Activated gamma-delta T cell treated with Interleukin-2 at 50 U/mL for 16 hours (primary cell): Measurements from ENCODE around the gene FOXP1.

Source experiments
- DNase-seq: peaks from one replicate; pipeline ENCODE4 v3.0.0-alpha.2; 2020

Gene FOXP1

DNA sequence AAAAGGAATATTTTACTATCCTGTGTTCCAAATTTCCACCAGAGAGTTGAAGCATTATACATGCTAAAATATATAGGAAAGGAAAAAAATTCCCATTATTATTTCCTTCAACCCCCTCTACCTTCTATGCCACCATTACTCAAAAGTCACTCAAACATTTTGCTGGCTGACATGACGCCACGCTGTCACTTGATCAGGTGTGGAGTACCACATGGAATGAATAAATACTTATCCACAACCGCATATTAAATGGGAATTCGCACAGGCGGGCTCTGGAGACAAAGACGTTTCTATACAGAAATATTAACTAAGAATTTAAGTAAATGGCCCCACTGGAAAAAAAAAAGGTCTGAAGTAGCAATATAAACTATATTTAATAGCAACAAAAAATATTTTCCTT is 266.4 kb downstream of the FOXP1 start:
- DNase-seq, result no peak

DNA sequence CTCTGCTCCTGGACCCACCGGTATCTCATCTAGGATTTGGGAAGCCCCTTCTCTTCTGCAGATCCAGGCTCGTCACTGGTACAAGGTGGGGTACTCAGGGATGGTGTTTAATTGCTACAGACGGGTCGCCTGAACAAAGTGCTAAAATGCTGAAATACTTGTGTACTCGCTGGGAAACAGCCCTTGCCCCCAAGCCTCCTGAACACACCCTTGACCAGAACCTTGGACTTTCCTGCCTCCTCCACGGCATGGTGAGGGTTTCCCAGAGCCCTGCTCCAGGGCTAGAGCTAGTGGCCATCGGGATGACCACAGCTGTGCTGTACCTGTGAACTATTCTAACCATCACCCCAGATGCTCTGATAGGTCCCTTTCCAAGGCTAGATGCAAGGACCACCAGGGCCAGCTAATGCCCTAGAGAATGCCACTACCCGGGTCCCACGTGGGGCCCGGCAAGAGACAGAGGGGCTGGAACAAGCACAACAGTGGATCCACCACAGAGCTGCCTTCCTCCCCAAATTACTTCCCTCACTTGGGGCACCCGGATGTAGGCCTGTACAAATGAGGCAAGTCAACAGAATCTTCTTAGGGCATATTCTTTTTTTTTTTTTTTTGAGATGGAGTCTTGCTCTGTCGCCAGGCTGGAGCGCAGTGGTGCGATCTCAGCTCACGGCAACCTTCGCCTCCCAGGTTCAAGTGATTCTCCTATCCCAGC is 267.3 kb downstream of the FOXP1 start:
- no peak for DNase-seq

GRCh38 chr3:71315431-71315830 is 268.1 kb downstream of the FOXP1 start:
- DNase-seq, result no peak

GRCh38 chr3:71313844-71314243 is 269.7 kb downstream of the FOXP1 start:
- no peak for DNase-seq

GRCh38 chr3:71312461-71312860 is 271.1 kb downstream of the FOXP1 start:
- DNase-seq, result no peak

DNA sequence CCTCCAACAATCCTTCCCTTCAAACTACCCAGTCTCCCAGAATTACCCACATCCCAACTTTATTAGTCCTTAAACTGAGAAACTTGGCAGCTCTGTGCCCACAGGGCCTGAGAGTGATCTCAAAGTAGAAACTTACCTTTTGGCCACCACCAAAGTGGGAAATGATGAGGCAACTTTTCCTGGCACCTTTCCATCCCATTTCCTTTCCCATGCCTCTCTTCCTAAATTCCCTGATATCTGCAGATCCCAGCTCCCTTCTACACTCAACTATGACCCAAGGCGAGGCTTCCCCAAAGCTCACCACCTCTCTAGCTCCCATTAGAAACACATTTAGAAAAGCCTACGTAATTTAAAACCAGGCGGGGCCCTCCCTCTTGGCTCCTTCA is 271.9 kb downstream of the FOXP1 start:
- no peak for DNase-seq

DNA sequence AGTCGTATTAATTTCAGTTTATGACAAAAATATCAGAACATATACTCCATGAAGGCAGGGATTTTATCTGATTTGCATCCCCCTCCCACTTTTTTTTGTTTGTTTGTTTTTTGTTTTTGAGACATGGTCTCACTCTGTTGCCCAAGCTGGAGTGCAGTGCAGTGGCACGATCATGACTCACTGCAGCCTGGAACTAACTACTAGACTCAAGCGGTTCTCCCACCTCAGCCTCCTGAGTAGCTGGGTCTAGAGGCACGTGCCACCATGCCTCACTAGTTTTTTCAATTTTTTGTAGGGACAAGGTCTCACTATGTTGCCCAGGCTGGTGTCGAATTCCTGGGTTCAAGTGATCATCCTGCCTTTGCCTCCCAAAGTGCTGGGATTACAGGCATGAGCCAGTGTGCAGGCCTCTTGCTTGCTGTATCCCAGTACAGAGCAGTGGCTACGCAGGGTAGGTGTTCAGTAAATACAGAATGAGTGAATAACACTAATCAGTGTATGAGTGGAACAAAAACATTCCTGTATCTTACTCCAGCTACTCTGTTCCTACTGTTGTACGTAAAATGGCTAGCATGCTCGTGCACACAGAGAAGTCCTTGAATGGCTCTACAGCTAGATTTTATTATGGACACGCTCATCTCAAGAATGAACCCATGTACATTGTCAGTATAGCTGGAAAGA is 272.4 kb downstream of the FOXP1 start:
- no peak for DNase-seq

DNA sequence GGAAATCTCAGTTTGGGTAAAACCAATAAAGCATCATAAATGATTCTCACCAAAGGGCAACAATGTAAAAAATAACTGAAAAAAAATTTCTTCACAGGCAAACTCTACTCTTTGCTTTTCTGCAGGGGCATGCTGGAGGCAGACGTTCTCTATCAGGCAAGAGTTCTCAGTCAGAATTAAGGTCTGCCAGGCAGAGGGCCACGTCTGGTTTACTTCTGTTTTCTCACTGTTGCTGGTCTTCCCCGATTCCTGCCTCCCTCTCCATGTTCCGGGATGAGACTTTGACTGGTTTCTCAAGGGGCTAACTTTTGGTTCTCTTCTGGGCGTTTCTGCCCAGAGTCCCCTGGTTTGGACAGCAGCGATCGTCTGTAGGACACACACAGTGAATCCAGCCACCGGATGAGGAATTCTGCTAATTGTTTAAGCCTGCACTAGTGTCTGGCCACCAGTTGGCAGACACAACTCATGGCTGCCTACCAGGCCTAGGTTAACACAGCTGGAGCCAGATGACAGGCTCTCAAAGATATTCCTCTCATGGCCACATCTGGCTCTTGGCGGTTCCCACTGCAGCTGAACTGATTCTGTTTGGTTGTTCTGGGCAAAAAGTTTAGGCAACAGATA is 273.1 kb downstream of the FOXP1 start:
- no peak for DNase-seq

GRCh38 chr3:71309886-71310285 is 273.6 kb downstream of the FOXP1 start:
- DNase-seq, result no peak

DNA sequence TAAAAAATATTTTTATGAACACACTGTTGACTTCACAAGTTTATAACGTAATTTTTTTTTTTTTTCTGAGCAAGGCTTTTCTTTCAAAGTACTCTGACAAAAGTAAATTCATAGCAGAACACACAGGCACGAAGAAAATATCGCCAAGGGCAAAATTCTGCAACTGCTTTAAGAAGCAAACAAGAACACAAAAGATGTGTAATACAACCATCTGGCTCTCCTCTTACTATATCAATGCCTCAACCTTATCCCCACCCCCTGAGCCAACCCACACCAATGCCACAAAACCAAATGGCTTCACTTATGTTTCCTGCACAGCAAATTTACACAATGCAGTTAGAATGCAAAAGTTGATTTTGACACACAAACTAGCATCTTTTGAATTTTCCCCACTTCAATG is 274.2 kb downstream of the FOXP1 start:
- DNase-seq, result peak; percentile 24

DNA sequence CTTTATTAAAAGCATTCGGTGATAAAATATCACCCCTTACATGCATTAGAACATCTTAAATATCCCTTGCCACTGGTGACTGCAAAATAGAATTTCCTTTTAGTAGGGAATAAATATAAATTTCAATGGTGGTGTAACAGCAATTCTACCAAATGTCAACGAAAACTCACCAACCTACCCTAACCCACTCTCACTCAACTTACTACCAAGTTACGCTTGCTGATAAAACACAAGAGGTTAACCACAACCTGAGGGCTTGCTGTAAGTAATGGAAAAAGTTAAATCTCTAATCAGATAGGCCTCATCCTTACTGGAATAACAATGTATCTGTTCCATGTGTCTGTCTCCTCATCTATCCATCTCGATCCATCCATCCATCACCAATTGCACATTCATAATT is 274.7 kb downstream of the FOXP1 start:
- no peak for DNase-seq

DNA sequence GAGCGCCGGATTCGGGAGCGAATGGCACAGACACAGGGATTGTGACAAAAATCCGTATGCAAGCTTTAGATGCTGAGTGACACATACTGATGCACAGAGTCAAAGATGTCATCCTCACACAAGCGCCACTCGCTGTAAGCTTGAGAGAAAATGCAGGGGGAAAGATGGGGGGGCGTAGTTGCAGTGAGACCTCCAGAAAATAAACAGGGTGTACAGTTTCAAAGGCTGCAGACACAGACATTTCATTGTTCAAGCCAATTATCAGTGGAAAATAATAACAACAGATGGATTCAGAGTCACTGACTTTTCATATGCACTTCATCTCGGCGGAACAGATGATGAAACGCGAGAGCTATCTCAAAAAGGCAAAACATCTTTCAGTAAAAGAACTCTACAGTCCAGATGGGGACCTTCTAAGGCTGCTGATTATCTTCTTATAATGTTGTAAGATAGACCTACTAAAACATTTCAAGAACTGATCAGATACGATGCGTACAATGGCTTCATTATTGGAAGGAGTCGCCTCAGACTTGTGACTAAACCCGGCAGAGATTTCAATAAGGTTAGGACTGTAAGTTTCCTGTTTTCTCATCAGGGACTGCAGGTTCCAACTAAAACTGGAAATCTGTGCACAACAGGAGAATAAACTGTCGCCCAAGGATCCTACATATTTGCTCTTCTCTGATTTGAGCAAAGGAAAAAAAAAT is 275.4 kb downstream of the FOXP1 start:
- no peak for DNase-seq

DNA sequence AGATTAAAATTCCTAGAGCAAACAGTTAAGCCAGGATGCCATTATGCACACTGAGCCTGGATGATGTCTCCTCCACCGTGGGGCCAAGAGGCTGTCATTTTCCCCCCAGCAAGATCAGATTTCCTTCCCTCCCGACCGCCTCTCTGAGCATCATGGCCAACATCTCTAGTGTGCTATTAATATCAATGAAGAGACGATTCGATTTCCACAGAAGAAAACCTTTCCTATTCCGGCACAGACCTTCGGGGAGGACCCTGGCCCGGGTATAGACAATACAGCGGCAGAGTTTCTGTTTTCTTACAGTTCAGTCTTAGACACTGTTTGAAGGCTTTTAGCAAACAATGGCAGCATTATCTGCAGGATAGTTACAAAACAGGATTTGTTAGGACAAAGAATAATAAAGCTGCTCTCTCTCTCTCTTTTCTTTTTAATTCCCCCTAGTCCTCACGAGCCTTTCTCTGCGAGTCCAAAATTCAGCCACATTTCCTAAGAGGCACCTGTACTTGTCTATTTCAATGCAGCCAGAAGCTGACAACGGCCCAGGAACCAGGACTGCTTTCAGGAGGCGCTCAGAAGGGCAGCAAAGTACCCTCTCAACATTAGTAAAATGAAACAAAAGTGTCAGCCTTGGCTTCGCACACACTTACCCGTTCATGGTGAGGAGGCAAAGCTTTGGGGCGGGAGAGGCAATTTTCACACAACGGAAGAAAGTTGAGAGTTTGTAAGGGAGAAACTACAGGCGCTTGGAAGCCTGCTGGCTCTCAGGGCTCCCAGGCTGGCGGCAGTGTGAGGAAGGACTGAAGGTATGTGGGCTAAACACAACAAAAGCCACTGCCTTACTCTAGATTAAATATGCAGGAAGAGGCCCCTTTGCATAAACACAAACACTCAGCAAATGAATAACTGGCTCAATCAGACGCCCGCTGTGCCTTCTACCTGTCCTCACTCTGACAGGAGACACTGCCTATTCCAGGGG is 278.0 kb downstream of the FOXP1 start:
- no peak for DNase-seq

DNA sequence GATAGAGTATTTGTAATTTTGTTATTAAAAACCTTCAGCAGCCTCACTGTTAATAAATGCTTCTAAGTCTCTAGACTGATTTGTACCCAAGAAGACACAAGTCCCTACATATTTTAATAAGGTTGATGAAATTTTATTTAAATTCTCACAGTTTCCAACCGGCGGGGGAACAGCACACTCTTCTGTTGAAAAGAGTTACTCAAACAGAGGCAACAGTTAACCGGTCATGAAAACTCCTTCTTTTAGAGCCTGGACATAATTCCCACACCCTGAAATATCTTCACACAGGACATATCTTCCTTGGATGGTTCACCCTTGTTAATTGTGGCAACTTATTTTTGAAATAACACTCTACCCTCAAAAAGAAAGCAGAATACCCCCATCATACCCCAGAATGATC is 278.8 kb downstream of the FOXP1 start:
- no peak for DNase-seq

DNA sequence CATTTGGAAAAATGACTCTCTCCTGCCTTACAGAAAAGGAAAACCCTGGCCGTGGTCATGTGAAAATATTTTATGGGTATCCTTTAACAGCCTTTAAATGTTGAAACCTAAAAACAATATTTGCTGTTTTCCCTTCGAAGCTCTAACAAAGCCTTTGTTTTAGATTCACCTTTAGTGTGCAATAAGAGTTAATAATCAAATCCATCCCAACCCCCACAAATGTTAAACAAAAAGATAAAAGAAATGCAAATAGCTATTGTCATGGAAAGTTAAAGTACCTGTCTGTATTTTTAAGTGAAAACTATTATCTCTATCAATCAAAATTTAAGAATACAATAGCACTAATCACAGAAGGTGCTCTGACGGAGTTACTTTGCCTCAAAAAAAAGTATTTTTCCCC is 279.3 kb downstream of the FOXP1 start:
- no peak for DNase-seq

- no peak for DNase-seq
Observed at GRCh38 chr3:71303627-71304200, 279.8 kb downstream of the FOXP1 start.

- DNase-seq, result no peak
Observed at GRCh38 chr3:71302604-71303003, 280.9 kb downstream of the FOXP1 start.

DNA sequence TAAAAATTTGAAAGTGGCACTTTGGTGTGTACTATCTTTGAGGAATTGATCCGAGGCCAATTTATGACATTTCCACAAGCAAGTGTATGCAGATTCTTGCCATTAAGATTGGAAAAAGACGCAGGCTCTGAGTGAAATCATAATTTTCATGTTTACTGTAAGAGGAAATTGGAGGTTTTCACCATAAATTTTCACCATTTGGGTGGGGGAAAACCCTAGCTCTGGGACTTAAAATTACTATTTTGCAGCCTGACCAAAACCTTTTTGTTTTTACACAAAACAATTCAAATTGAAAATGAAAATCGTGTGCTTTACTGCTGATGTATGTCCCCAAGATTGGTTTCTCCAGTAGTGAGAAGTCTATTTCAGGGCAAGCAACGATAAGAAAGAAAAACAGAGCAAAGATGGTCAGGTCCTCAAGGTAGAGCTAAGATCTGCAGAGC is 282.6 kb downstream of the FOXP1 start:
- DNase-seq, result no peak

DNA sequence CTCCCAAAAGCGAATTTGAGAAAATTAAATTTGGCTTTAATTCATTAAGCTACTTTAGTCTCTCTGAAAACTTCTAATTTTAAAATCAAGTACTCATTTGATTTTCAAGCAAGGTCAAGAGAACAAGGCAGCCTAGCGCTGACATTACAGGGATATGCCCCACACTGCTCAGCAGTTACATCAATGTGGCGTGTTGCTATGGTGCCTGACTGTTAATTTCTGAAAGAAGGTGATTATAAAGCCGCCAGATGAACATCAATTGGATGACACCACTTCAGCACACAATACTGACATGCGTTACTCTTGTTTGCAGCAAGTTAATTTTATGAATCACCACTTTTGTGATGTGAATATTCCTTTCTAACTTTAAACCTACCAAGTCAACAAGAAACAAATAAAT is 284.4 kb downstream of the FOXP1 start:
- DNase-seq, result no peak

DNA sequence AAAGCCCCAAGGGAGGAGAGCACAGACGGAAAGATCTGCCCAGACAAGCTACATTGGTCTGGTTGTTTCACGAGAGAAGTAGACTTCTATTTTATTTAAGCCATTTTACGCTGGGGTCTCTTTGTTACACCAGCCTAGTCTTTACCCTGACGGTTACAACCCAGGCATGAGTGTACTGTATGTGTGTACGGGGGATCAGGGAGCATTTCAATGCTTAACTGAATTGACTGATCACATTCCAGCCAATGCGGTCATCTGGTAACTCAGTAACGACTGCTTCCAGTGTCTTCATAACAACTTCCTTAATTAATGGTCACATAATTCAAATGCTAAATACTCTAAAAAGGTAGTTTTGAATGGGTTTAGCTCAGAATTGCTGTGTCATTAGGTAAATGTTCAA is 288.6 kb downstream of the FOXP1 start:
- no peak for DNase-seq

DNA sequence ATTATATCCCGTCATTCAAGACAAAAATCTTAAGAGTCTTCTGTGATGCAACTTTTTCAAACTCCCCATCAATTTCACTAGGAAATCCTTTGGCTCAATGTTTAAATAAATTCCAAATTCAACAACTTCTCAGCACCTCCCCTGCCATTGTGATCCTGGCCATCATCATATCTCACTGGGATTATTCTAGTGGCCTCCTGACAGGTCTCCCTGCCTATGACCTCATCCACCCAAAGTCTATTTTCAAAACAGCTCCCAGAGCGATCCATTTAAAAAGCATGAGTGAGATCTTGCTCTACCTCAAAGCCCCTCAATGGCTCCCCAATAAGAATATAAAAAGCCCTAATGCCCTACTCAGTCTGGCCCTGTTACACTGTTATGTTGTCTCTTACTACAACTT is 293.2 kb downstream of the FOXP1 start:
- DNase-seq, result no peak

GRCh38 chr3:71288269-71288930 is 295.1 kb downstream of the FOXP1 start:
- no peak for DNase-seq
